Activated B cell treated with CpG ODN at 0.5 μM for 24 hours (primary cell): Measurements from ENCODE around the gene NPAS3. TPM values are rescaled to one million over a fixed set of nuclear protein-coding genes. Genes with fewer than 3 reads are reported as not detected.

Experiments used
- ATAC-seq: fragments of 200-7000 bp; cut with Tn5 transposase; one replicate; pipeline ENCODE4 v1.10.0; 2021; ENCODE audit warnings: low read depth, mild to moderate bottlenecking, moderate library complexity
- CTCF ChIA-PET: fragments of 350-600 bp; sonication (Branson Sonifier 250); formaldehyde crosslinking; loops from one replicate; lab custom pipeline; 2021; ENCODE audit warnings: antibody characterized with exemption; lab: Charles Lee
- POLR2A ChIA-PET: fragments of 350-600 bp; sonication (Branson Sonifier 250); formaldehyde crosslinking; loops from one replicate; lab custom pipeline; 2021; ENCODE audit warnings: antibody characterized with exemption; lab: Charles Lee
- DNase-seq: peaks from one replicate; pipeline ENCODE4 v3.0.0; 2022
- H3K27ac Mint-ChIP-seq: one replicate; pipeline ENCODE4 v1.8.0; 2020; ENCODE audit warnings: mixed read lengths
- H3K27me3 Mint-ChIP-seq: one replicate; pipeline ENCODE4 v1.8.0; 2021; ENCODE audit warnings: mixed read lengths
- H3K36me3 Mint-ChIP-seq: one replicate; pipeline ENCODE4 v1.8.0; 2021; ENCODE audit warnings: low read depth, mixed read lengths
- H3K4me1 Mint-ChIP-seq: one replicate; pipeline ENCODE4 v1.8.0; 2021; ENCODE audit warnings: mixed read lengths
- H3K4me3 Mint-ChIP-seq: one replicate; pipeline ENCODE4 v1.8.0; 2020; ENCODE audit warnings: mild to moderate bottlenecking, mixed read lengths
- H3K9me3 Mint-ChIP-seq: one replicate; pipeline ENCODE4 v1.8.0; 2020; ENCODE audit warnings: mixed read lengths
- intact Hi-C: fragments of 100-400 bp; cut with micrococcal nuclease; formaldehyde crosslinking; loops from one replicate; pipeline ENCODE4 v1.15.1; 2024
- total RNA-seq: library from RNA; stranded (reverse); gene quantifications from 2 replicates; pipeline ENCODE4 v1.2.3, GENCODE V29; 2022
- TF ChIP-seq, protein P1 (sequence below): fragments of 200-600 bp; IDR thresholded peaks from one replicate; pipeline ENCODE4 v1.8.0; 2022; ENCODE audit warnings: antibody characterized with exemption, mild to moderate bottlenecking

NPAS3 gene
- total RNA-seq, 1 donor from 2014 or later, result not detected

DNA sequence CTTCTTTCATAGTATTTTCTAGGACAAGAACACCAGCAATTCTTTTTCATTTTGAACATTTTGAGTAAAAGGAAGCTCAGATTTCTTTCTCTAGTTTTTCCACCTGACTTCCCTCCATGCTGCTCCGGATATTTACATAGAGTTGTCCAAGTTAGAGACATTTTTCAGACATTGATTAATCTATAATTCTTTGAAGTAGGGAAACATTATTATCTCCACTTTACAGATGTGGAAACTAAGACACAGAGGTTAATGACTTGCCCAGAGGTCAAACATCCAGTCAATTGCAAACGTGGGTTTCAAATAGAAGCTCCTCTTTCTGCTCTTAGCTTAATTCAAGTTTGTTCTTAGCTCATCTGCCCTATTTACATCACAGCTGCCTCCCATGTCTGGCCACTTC, 873.9 kb downstream of the NPAS3 start:
- intact Hi-C loops, result no loop called here
- H3K9me3 Mint-ChIP-seq, result no peaks in the 10 kb centered on the region
- ATAC-seq (no peak), DNase-seq (no peak)
- CTCF ChIA-PET, result no interaction called here
- no peak overlapping the region for H3K27ac Mint-ChIP-seq
- no peak overlapping the region for H3K4me3 Mint-ChIP-seq
- H3K36me3 Mint-ChIP-seq, result no peaks in the 10 kb centered on the region
- peaks cover 6% of the 10 kb centered on the region for H3K27me3 Mint-ChIP-seq
- TF ChIP-seq, protein P1, sequence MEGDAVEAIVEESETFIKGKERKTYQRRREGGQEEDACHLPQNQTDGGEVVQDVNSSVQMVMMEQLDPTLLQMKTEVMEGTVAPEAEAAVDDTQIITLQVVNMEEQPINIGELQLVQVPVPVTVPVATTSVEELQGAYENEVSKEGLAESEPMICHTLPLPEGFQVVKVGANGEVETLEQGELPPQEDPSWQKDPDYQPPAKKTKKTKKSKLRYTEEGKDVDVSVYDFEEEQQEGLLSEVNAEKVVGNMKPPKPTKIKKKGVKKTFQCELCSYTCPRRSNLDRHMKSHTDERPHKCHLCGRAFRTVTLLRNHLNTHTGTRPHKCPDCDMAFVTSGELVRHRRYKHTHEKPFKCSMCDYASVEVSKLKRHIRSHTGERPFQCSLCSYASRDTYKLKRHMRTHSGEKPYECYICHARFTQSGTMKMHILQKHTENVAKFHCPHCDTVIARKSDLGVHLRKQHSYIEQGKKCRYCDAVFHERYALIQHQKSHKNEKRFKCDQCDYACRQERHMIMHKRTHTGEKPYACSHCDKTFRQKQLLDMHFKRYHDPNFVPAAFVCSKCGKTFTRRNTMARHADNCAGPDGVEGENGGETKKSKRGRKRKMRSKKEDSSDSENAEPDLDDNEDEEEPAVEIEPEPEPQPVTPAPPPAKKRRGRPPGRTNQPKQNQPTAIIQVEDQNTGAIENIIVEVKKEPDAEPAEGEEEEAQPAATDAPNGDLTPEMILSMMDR, result no peak
- POLR2A ChIA-PET, result no interaction called here
- H3K4me1 Mint-ChIP-seq, result no peaks in the 10 kb centered on the region

DNA sequence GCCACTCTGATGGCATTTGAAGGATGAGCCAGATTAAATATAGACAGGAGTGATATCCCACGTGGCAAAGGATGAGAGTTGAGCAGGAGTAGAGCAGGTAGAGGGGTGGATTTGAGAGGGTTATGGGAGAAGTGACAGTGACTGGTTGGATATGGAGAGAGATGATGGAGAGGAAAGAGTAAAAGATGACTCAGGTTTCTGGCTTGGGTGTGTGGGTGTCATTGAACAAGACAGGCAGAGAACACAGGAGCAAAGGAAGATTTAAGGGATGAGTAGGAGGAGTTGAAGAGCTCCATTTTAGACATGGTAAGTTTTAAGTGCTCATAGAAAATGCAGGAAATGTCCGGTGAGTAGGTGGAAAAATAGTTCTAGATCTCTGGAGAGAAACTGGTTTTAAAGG, 875.3 kb downstream of the NPAS3 start:
- ATAC-seq (no peak), DNase-seq (no peak)
- Mint-ChIP-seq H3K27ac (no peak overlapping the region), H3K9me3 (no peaks in the 10 kb centered on the region), H3K27me3 (peaks cover 6% of the 10 kb centered on the region), H3K36me3 (no peaks in the 10 kb centered on the region), H3K4me1 (no peaks in the 10 kb centered on the region), H3K4me3 (no peak overlapping the region)
- CTCF ChIA-PET, result no interaction called here
- intact Hi-C loops, result no loop called here
- TF ChIP-seq, protein P1, result no peak
- POLR2A ChIA-PET, result no interaction called here

DNA sequence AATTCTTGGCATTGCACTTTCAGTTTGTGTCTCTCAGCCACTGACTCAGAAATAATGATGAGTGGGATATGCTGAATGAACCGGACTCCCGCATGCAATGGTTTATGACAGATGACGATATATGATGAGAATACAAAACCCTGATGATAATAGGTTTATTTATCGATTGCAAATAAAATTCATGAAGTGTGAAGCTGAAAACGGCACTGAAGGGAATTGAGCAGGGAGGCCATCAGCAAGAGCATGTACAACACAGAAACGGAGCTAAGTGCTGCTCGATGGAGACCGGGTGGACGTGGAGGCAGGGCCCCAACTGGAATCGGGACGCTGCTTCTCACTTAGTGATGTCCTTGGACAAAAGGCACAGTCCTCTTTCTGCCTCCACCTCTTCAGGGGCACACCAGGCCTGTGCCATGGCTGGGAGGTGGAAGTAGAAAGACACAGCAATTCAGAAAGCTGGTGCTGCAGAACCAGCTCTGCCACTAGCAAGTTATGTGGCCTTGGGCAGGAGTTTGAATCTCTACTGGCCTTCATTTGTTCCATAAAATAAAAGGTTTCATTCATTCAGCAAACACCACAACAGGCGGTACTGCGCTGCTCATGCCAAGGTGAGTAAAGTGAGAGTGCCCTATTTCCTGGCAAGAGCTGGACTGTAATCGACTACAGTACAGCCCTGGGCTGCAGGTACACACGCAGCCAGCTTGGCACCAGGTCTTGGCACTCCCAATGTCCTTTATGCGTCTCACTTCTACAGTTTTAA, 895.2 kb downstream of the NPAS3 start:
- ATAC-seq (no peak), DNase-seq (no peak)
- H3K27me3 Mint-ChIP-seq, result no peaks in the 10 kb centered on the region
- intact Hi-C loops, result no loop called here
- H3K9me3 Mint-ChIP-seq, result no peaks in the 10 kb centered on the region
- ChIA-PET CTCF (interaction anchor here (1.5 kb wide), 1 partner anchor 10 kb away, joined by 3 read pairs; no protein-coding TSS in a partner anchor), POLR2A (no interaction called here)
- no peaks in the 10 kb centered on the region for H3K36me3 Mint-ChIP-seq
- H3K4me3 Mint-ChIP-seq, result no peak overlapping the region
- no peaks in the 10 kb centered on the region for H3K4me1 Mint-ChIP-seq
- H3K27ac Mint-ChIP-seq, result no peak overlapping the region
- TF ChIP-seq, protein P1, result no peak

DNA sequence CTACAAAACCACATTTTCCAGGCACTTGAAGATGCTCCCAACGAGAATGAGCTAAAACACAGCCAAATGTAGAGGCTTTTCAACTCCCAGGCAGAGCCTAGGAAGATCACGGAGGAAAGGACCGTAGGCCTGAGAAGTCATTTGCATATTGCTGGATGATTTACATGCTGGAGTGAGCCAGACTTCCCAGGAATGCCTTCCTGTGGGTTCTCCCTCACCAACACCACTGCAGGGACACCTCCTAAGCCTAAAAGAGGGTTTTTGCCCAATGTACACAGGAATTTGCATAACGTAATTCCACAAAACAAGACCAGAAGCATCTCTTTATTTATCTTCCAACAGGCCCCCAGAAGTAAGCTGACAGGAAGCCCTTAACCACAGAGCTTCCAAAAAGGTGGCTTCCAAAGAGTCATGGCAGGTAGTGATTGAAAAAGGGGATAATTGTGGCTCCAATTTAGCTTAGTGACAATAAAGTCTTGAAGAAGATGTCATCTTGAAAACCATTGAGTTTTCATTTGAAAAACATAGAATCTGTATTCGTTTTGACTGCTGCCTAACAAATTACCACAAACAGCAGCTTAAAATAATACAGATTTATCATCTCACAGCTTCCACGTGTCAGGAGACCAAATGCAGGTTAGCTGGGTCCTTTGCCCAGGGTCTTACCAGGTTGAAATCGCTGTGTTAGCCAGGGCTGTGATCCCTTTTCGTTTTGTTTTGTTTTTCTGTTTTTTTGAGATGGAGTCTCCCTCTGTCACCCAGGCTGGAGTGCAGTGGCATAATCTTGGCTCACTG, 896.0 kb downstream of the NPAS3 start:
- no peaks in the 10 kb centered on the region for H3K9me3 Mint-ChIP-seq
- CTCF ChIA-PET, result interaction anchor here (1.5 kb wide), 1 partner anchor 9 kb away, joined by 3 read pairs; no protein-coding TSS in a partner anchor

More for the DNA sequence above, 896.0 kb downstream of the NPAS3 start:
- POLR2A ChIA-PET, result no interaction called here
- ATAC-seq, result no peak
- Mint-ChIP-seq H3K4me1 (no peaks in the 10 kb centered on the region), H3K27me3 (no peaks in the 10 kb centered on the region), H3K36me3 (no peaks in the 10 kb centered on the region), H3K27ac (no peak overlapping the region), H3K4me3 (no peak overlapping the region)
- intact Hi-C loops, result loop anchor here (5.0 kb wide), 1 partner anchor 468 kb away; no protein-coding TSS in a partner anchor
- TF ChIP-seq, protein P1, result no peak
- no peak for DNase-seq
